Measurements from ENCODE around the gene KHSRP.

KHSRP gene

DNA sequence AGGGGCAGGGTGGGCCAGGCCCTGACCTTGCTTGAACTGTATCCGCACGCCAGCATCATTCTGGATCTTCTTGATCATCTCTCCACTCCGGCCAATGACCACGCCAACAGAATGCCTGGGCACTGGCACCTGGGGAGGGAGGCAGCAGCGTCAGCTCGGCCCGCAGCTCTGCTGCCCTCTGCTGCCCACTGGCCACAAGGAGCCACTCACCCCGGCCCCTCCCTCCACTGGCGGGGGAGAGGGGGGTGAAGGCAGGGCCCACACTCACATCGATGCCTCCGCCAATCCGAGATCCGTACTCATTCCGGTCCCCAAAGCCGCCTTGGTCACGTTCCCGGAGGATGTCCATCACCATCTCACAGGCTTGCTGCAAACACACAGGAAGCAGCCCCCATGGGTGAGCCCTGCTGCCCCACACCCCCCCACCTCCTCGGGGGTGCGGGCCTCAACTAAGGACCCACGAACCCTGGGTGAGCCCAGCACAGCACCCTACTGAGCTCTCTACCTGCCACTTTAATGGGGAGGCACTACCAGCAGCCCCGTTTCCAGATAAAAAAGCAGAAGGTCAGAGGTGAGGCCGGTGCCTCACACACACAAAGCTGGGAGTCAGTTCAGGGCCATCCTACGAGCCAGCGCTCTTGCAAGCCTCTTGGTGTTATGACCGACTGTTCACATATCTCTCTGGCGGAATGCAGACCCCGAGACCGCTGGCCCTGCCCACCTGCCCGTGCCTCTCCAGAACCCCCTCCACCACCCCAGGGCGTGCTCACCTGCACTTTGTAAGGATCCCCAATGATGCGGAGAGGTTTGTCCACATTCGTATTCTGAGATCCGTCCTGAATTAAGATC is 6.7 kb downstream of the KHSRP start:
- Histone ChIP-seq H3K27ac (ENCODE audit: low read depth, low read length, poor library complexity, severe bottlenecking) (no peak overlapping the region), H3F3A (ENCODE audit: insufficient read depth, low read length) (no peaks in the 10 kb centered on the region), H3K9me2 (ENCODE audit: low read depth, low read length) (no peaks in the 10 kb centered on the region), H3K36me3 (ENCODE audit: insufficient read depth, low read length) (peaks cover 94% of the 10 kb centered on the region), H3K9ac (ENCODE audit: low read length) (no peak overlapping the region), H3K27me3 (ENCODE audit: insufficient read depth, low read length) (no peaks in the 10 kb centered on the region), H2AFZ (ENCODE audit: low read length) (no peak overlapping the region), H3K9me3 (ENCODE audit: low read length) (no peaks in the 10 kb centered on the region), H3K4me3 (ENCODE audit: low read depth, low read length, poor library complexity, severe bottlenecking) (no peak overlapping the region), H3K4me1 (ENCODE audit: insufficient read depth, low read length, severe bottlenecking) (peaks cover 10% of the 10 kb centered on the region), H4K20me1 (ENCODE audit: insufficient read depth, low read length) (no peaks in the 10 kb centered on the region), H3K79me2 (ENCODE audit: insufficient read depth, low read length) (peaks cover 31% of the 10 kb centered on the region), H3K4me2 (ENCODE audit: low read length) (no peak overlapping the region)
- TF ChIP-seq CTCF (IDR thresholded peaks at IDR 0.05; ENCODE audit: low read length) (no peak), EZH2 (IDR thresholded peaks at IDR 0.05; ENCODE audit: borderline replicate concordance, low read length) (no peak)

- H3K79me2 ChIP-seq (ENCODE audit: insufficient read depth, low read length), result peaks cover 20% of the 10 kb centered on the region
- no peak overlapping the region for H2AFZ ChIP-seq (ENCODE audit: low read length)
- H3K27me3 ChIP-seq (ENCODE audit: insufficient read depth, low read length), result no peaks in the 10 kb centered on the region
- no peaks in the 10 kb centered on the region for H3F3A ChIP-seq (ENCODE audit: insufficient read depth, low read length)
- H3K9me2 ChIP-seq (ENCODE audit: low read depth, low read length), result no peaks in the 10 kb centered on the region
- H4K20me1 ChIP-seq (ENCODE audit: insufficient read depth, low read length), result no peaks in the 10 kb centered on the region
- H3K4me2 ChIP-seq (ENCODE audit: low read length), result no peak overlapping the region
- H3K27ac ChIP-seq (ENCODE audit: low read depth, low read length, poor library complexity, severe bottlenecking), result no peak overlapping the region
- TF ChIP-seq EZH2 (IDR thresholded peaks at IDR 0.05; ENCODE audit: borderline replicate concordance, low read length), result no peak
- TF ChIP-seq CTCF (IDR thresholded peaks at IDR 0.05; ENCODE audit: low read length), result no peak
- H3K4me1 ChIP-seq (ENCODE audit: insufficient read depth, low read length, severe bottlenecking), result no peaks in the 10 kb centered on the region
- H3K4me3 ChIP-seq (ENCODE audit: low read depth, low read length, poor library complexity, severe bottlenecking), result no peak overlapping the region
- no peak overlapping the region for H3K9ac ChIP-seq (ENCODE audit: low read length)
- H3K9me3 ChIP-seq (ENCODE audit: low read length), result no peaks in the 10 kb centered on the region
- peaks cover 84% of the 10 kb centered on the region for H3K36me3 ChIP-seq (ENCODE audit: insufficient read depth, low read length)
Observed at GRCh38 chr19:6416658-6417405, 7.8 kb downstream of the KHSRP start.

DNA sequence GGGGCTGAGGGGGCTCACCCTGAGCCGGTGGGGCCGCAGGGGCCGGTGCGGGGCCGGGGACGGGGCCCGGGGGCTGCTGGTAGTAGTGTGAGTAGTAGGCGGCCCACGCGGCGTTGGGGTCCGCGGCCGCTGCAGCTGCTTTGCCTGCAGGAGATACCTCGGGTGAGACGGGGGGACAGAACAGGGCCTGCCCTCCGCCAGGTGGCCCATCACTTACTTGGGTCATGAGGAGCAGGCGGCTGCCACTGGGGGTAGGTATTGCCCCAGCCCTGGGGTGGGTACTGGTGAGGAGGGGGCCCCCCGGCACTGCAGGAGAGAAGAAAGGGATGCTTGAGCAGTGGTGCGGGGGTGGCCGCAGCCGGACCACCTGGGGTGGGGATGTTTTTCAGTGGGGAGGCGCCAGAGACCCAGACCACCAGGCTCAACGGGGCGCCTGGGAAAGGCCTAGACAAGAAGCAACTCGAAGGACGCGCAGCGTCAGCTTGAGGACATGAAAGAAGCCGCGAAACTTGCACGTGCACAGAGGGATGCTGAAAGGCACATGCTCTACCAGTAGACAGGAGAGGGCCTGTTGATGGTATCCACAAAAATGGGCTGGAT is 8.9 kb downstream of the KHSRP start:
- no peak overlapping the region for H2AFZ ChIP-seq (ENCODE audit: low read length)
- no peaks in the 10 kb centered on the region for H3F3A ChIP-seq (ENCODE audit: insufficient read depth, low read length)
- no peaks in the 10 kb centered on the region for H4K20me1 ChIP-seq (ENCODE audit: insufficient read depth, low read length)
- H3K9me3 ChIP-seq (ENCODE audit: low read length), result no peaks in the 10 kb centered on the region
- H3K27ac ChIP-seq (ENCODE audit: low read depth, low read length, poor library complexity, severe bottlenecking), result no peak overlapping the region
- no peak overlapping the region for H3K4me3 ChIP-seq (ENCODE audit: low read depth, low read length, poor library complexity, severe bottlenecking)
- no peaks in the 10 kb centered on the region for H3K4me1 ChIP-seq (ENCODE audit: insufficient read depth, low read length, severe bottlenecking)
- H3K9ac ChIP-seq (ENCODE audit: low read length), result no peak overlapping the region
- H3K9me2 ChIP-seq (ENCODE audit: low read depth, low read length), result no peaks in the 10 kb centered on the region
- TF ChIP-seq CTCF (IDR thresholded peaks at IDR 0.05; ENCODE audit: low read length) (no peak), EZH2 (IDR thresholded peaks at IDR 0.05; ENCODE audit: borderline replicate concordance, low read length) (no peak)
- no peaks in the 10 kb centered on the region for H3K27me3 ChIP-seq (ENCODE audit: insufficient read depth, low read length)
- H3K36me3 ChIP-seq (ENCODE audit: insufficient read depth, low read length), result peaks cover 73% of the 10 kb centered on the region
- H3K79me2 ChIP-seq (ENCODE audit: insufficient read depth, low read length), result peaks cover 8% of the 10 kb centered on the region
- no peak overlapping the region for H3K4me2 ChIP-seq (ENCODE audit: low read length)
